Measurements from ENCODE around the gene INTS14.
"Not testable (repeated sequence)": the region's sequence is repeated elsewhere in the genome, so short reads cannot be mapped to it uniquely, and the experiment has no call there.

INTS14 gene

DNA sequence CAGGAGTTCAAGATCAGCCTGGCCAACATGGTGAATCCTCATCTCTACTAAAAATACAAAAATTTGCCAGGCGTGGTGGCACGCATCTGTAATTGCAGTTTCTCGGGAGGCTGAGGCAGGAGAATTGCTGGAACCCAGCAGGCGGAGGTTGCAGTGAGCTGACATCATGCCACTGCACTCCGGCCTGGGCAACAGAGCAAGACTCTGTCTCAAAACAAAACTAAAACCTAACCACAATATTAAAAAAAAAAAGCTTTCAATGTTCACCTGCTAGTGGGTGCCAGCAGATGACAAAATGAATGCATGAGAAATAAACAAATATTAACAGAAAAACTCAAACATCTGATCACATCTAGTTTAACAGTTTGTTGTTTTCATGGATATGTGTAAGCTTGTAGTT, 19.8 kb upstream of the INTS14 start:
- no peak for DNase-seq

- no peak for DNase-seq
Measured at GRCh38 chr15:65629548-65629947, 18.6 kb upstream of the INTS14 start.

- DNase-seq, result no peak
Measured at GRCh38 chr15:65626856-65627255, 15.9 kb upstream of the INTS14 start.

DNA sequence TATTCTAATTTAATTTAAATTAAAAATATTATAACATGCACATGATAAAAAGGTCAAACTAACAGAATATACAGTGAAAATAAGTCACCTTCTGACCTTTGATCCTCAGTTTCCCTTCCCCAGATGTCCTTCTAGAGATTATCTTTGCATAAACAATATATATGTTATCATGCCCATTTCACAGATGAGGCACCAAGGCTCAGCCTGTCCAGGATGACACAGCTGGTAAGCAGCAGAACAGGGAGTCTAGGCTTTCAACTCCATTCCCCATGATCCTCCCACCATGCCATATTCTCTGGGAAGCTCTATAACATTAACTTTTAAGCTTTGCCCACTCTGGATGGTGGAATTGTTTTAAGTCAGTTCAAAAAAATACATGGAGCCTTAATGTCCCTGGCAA, 12.2 kb upstream of the INTS14 start:
- DNase-seq, result no peak

DNA sequence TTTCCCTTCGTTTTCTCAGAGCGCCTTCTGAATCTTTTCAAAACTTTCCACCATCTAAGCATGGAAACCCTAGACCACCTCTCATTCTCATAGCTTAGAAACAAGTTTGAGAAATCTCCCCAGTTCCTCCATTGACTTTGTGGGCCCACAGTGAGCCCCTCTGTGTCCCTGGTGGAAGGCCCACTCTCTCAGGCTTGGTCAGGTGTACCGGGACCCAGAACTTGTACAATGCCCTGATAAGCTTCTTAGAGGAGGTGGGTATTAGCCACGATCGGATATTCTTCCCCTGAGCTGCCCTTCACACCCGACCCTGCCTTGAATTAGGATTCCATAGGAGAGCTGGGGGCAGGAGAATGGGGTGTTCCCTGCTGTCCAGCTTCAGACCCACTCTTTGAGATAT, 10.7 kb upstream of the INTS14 start, which contains the start of gene SLC24A1:
Gene SLC24A1, plus strand, starts transcription at position 301 of the 400 bp plus-strand sequence. CDS start 2,143 bp downstream, outside the sequence.
- no peak for DNase-seq

- DNase-seq, result no peak
Measured at GRCh38 chr15:65620833-65621232, 9.9 kb upstream of the INTS14 start.

- DNase-seq, result no peak
Measured at GRCh38 chr15:65619626-65620290, 8.8 kb upstream of the INTS14 start.

- DNase-seq, result no peak
Measured at GRCh38 chr15:65618560-65619109, 7.7 kb upstream of the INTS14 start.

DNA sequence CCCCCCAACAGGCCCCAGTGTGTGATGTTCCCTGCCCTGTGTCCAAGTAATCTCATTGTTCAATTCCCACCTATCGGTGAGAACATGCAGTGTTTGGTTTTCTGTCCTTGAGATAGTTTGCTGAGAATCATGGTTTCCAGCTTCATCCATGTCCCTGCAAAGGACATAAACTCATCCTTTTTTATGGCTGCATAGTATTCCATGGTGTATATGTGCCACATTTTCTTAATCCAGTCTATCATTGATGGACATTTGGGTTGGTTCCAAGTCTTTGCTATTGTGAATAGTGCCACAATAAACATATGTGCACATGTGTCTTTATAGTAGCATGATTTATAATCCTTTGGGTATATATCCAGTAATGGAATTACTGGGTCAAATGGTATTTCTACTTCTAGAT, 5.0 kb upstream of the INTS14 start:
- DNase-seq, result not testable (repeated sequence)

DNA sequence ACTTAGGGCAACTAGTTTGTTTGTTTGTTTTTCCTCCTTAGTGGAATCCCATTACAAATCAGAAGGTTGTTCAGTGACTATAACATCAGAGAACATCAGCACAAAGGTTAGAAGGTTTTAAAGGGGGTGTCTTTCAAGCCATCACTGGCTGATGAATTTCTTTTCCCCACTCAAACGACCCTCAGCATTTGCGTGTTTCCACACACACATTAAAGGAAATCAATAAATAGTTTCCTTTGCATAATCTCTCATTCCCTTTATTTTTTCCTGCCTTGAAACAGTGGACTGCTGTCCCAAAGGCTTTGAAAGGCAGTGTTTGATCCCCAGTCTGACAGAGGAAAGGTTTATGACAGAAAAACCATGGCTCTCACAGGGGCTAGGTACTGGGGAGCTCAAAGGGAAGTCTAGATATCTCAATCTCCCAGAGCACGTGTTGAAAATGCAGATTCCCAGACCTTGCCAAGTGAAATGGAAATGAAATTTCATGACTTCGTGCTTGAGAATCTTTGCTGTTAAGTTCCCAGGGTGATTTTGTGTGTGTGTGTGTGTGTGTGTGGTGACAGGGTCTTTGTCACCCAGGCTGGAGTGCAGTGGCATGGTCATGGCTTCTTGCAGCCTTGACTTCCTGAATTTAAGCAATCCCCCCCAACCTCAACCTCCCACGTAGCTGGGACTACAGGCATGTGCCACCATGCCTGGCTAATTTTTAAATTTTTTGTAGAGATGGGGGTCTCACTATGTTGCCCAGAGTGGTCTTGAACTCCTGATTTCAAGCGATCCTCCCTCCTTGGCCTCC, 2.2 kb upstream of the INTS14 start:
- DNase-seq, result no peak

GRCh38 chr15:65612616-65612946, 1.6 kb upstream of the INTS14 start:
- no peak for DNase-seq

DNA sequence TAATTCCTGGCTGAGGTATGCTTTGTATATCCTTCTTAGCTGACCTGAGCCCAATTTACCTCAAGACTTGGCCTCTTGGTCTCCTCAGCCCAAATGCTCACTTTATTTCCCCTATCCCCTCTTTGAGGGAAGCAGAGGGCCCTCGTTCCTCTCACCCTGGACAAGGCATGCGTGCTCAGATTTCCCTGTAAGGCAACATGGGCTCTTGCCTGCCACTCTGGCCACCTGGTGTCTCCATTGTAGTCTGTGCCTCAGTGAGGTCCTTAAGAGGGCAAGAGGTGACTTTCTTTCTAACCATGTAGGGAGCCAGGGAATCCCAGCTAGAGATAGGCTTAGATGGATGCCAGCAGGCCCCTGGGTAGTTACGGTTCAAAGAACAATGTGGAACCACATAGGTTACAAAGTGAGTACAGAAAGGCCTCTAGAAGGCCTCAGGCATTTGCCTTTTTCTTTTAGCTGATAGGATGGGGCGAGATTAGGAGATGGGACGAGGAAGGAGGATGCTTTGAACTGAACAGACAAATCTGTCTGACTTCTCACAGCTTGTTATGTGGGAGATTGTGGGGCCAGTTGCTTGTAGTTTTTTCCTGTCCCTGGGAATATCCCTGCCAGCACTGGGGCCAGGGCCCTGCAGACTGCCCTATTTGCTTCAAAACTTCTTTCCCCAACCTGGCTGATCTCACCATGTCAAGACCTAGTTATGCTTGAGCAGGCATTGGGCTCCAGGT, 1.1 kb upstream of the INTS14 start:
- no peak for DNase-seq

- DNase-seq, result no peak
Measured at GRCh38 chr15:65603559-65603958, 7.4 kb downstream of the INTS14 start.

DNA sequence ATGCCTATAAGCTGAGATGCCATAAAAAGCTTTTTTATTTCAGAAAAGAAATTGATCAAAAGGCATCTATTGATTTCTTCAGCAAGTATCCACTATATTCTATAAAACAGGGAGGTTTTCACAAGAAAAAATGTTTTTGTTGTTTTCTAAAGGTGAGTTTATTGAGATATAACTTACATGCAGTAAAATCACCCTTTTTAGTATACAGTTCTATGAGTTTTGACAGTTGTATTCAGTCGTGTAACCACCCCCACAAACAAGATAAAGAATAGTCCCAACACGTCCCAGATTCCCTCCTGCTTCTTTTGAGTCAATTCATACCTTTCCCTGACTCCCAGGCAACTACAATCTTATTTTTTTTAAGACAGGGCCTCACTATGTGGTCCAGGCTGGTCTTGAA, 7.8 kb downstream of the INTS14 start:
- DNase-seq, result no peak

- DNase-seq, result no peak
Measured at GRCh38 chr15:65599677-65600076, 11.3 kb downstream of the INTS14 start.

- no peak for DNase-seq
Measured at GRCh38 chr15:65598468-65598867, 12.5 kb downstream of the INTS14 start.

DNA sequence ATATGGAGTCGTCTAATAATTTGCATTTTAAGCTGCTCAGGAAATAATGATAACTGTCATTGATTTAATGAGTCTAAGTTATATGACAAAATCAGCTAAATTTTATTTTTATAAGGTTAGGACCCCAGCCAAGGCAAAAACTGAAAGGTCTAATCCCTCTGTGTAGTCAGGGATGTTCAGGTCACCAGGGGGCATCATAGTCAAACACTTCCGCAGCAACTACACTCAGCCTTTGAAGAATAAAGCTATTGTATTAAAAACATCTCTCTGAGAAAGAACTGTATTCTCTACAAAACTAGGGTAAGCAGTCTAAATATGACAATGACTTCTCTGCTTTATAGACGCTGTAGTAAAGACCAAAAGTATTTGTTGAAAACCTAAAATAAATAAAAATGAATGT, 15.0 kb downstream of the INTS14 start:
- no peak for DNase-seq

DNA sequence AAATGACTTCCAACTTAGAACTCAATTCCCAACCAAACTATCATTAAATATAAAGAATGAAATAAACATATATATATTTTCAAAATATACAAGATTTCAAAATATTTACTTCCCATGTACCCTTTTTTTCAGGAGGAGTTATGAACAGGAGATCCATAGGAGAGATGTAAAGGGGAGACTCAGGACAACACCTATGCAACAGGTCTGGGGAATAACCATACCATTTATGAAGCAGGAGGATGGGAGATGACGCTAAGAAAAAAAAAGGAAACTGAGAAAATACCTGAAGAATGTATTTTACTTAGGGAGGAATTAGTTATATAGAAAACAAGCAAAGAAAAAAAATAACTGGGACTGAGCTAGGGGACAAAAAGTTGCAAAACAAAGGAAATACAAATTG, 23.8 kb downstream of the INTS14 start:
- no peak for DNase-seq

GRCh38 chr15:65584241-65584640, 26.7 kb downstream of the INTS14 start:
- DNase-seq, result no peak

- DNase-seq, result peak in 2 of 4 experiments; percentile 3 to 15
Measured at GRCh38 chr15:65583701-65584100, 27.2 kb downstream of the INTS14 start.

GRCh38 chr15:65580287-65580686, 30.6 kb downstream of the INTS14 start:
- no peak for DNase-seq

DNA sequence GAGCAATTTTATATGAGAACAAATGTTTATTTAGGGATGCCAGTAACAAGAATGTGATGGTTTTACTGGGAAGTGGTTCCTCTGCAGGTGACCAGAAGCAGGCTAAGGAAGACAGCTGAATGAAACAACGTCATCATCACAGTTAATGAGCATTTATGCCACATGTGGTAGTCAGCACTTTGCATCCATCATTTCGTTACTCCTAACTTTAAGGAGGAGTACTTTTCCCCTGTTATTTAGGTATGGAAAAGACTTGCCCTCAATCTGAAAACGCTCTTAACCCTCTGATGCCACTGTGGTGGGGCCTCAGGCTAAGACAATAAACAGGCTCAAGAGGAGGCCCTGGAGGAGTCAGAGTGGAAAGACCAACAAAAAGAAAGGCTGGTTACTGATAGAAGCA, 31.2 kb downstream of the INTS14 start:
- DNase-seq, result no peak

GRCh38 chr15:65578904-65579728, 31.8 kb downstream of the INTS14 start:
- DNase-seq, result no peak
